GM19035 (cell line): ENCODE results near the gene TEN1.

Source experiments
- ATAC-seq: cut with Tn5 transposase; IDR thresholded peaks from one replicate; pipeline ENCODE4 v1.9.1; 2021; ENCODE audit not compliant: unreplicated experiment

TEN1 gene

GRCh38 chr17:75976175-75976848 is 2.7 kb upstream of the TEN1 start:
- ATAC-seq: no peak

GRCh38 chr17:75979705-75980187 is 706 bp downstream of the TEN1 start:
- peak; percentile 19 for ATAC-seq

- ATAC-seq: no peak
Observed at GRCh38 chr17:75980188-75981018, 1.4 kb downstream of the TEN1 start.

- ATAC-seq: no peak
Observed at GRCh38 chr17:75981019-75981615, 2.1 kb downstream of the TEN1 start.

- ATAC-seq: no peak
Observed at GRCh38 chr17:75983501-75984181, 4.6 kb downstream of the TEN1 start.

- no peak for ATAC-seq
Observed at GRCh38 chr17:75985986-75986385, 6.9 kb downstream of the TEN1 start.

GRCh38 chr17:75987041-75987440 is 8.0 kb downstream of the TEN1 start:
- no peak for ATAC-seq

- no peak for ATAC-seq
Observed at GRCh38 chr17:75991396-75991795, 12.4 kb downstream of the TEN1 start.

- no peak for ATAC-seq
Observed at GRCh38 chr17:75994802-75995370, 15.8 kb downstream of the TEN1 start.

- no peak for ATAC-seq
Observed at GRCh38 chr17:75995385-75995925, 16.4 kb downstream of the TEN1 start.

GRCh38 chr17:75996665-75997590 is 17.9 kb downstream of the TEN1 start:
- no peak for ATAC-seq

GRCh38 chr17:75998327-75998795 is 19.3 kb downstream of the TEN1 start:
- ATAC-seq: no peak

- no peak for ATAC-seq
Observed at GRCh38 chr17:76000016-76000754, 21.1 kb downstream of the TEN1 start.

- no peak for ATAC-seq
Observed at GRCh38 chr17:76000755-76001521, 21.9 kb downstream of the TEN1 start, which contains the start of gene CDK3. CDK3 (plus strand) TSS chr17:76000855; CDS start chr17:76001426, 571 bp downstream.

GRCh38 chr17:76002100-76002499 is 23.1 kb downstream of the TEN1 start:
- no peak for ATAC-seq

GRCh38 chr17:76003915-76004314 is 24.9 kb downstream of the TEN1 start:
- ATAC-seq: no peak

GRCh38 chr17:76004750-76005262 is 25.8 kb downstream of the TEN1 start:
- no peak for ATAC-seq
